ENCODE data around the gene PAWR.

PAWR gene

GRCh38 chr12:79680051-79680450, 10.7 kb downstream of the PAWR start:
- no peak overlapping the region for H3K27ac Mint-ChIP-seq
- no peak for DNase-seq
- no peak overlapping the region for H3K4me3 Mint-ChIP-seq
- H3K36me3 Mint-ChIP-seq (ENCODE audit: insufficient read depth): no peaks in the 10 kb centered on the region
- no peaks in the 10 kb centered on the region for H3K4me1 Mint-ChIP-seq (ENCODE audit: low read depth in 2 of 2)
- peaks cover 19 to 21% of the 10 kb centered on the region in 2 donors for H3K27me3 Mint-ChIP-seq
- no peak for ATAC-seq (replicated peaks)
- no peaks in the 10 kb centered on the region for H3K9me3 Mint-ChIP-seq

GRCh38 chr12:79678306-79678705, 12.5 kb downstream of the PAWR start:
- Mint-ChIP-seq H3K27me3 (peaks cover 19 to 21% of the 10 kb centered on the region in 2 donors), H3K4me1 (ENCODE audit: low read depth in 2 of 2) (no peaks in the 10 kb centered on the region), H3K9me3 (no peaks in the 10 kb centered on the region), H3K36me3 (ENCODE audit: insufficient read depth) (no peaks in the 10 kb centered on the region), H3K27ac (no peak overlapping the region), H3K4me3 (no peak overlapping the region)
- no peak for ATAC-seq (replicated peaks)
- DNase-seq: no peak

GRCh38 chr12:79677672-79678071, 13.1 kb downstream of the PAWR start:
- Mint-ChIP-seq H3K4me3 (no peak overlapping the region), H3K27ac (no peak overlapping the region), H3K4me1 (ENCODE audit: low read depth in 2 of 2) (no peaks in the 10 kb centered on the region), H3K36me3 (ENCODE audit: insufficient read depth) (no peaks in the 10 kb centered on the region), H3K27me3 (peaks cover 19 to 21% of the 10 kb centered on the region in 2 donors), H3K9me3 (no peaks in the 10 kb centered on the region)
- DNase-seq (no peak), ATAC-seq (replicated peaks) (no peak)

GRCh38 chr12:79676579-79676978, 14.2 kb downstream of the PAWR start:
- Mint-ChIP-seq H3K36me3 (ENCODE audit: insufficient read depth) (no peaks in the 10 kb centered on the region), H3K27me3 (peaks cover 12 to 15% of the 10 kb centered on the region in 2 donors), H3K9me3 (peaks cover 0 to 5% of the 10 kb centered on the region in 2 donors), H3K4me1 (ENCODE audit: low read depth in 2 of 2) (no peaks in the 10 kb centered on the region), H3K4me3 (no peak overlapping the region), H3K27ac (no peak overlapping the region)
- ATAC-seq (replicated peaks) (no peak), DNase-seq (no peak)

GRCh38 chr12:79674629-79675028, 16.1 kb downstream of the PAWR start:
- Mint-ChIP-seq H3K9me3 (peaks cover 0 to 5% of the 10 kb centered on the region in 2 donors), H3K27me3 (no peaks in the 10 kb centered on the region), H3K27ac (no peak overlapping the region), H3K4me1 (ENCODE audit: low read depth in 2 of 2) (no peaks in the 10 kb centered on the region), H3K4me3 (no peak overlapping the region), H3K36me3 (ENCODE audit: insufficient read depth) (no peaks in the 10 kb centered on the region)
- ATAC-seq (replicated peaks): no peak
- DNase-seq: no peak

GRCh38 chr12:79673354-79673753, 17.4 kb downstream of the PAWR start:
- no peak overlapping the region for H3K27ac Mint-ChIP-seq
- H3K27me3 Mint-ChIP-seq: no peaks in the 10 kb centered on the region
- H3K36me3 Mint-ChIP-seq (ENCODE audit: insufficient read depth): peaks cover 2% of the 10 kb centered on the region
- DNase-seq (no peak), ATAC-seq (replicated peaks) (no peak)
- H3K4me3 Mint-ChIP-seq: no peak overlapping the region
- peaks cover 0 to 5% of the 10 kb centered on the region in 2 donors for H3K9me3 Mint-ChIP-seq
- H3K4me1 Mint-ChIP-seq (ENCODE audit: low read depth in 2 of 2): no peaks in the 10 kb centered on the region

GRCh38 chr12:79668113-79668512, 22.7 kb downstream of the PAWR start:
- no peak for DNase-seq

GRCh38 chr12:79665212-79665887, 25.4 kb downstream of the PAWR start:
- no peak overlapping the region for H3K4me3 Mint-ChIP-seq

More at GRCh38 chr12:79668113-79668512, 22.7 kb downstream of the PAWR start:
- ATAC-seq (replicated peaks): no peak
- peaks cover 0 to 5% of the 10 kb centered on the region in 2 donors for H3K9me3 Mint-ChIP-seq
- H3K4me3 Mint-ChIP-seq: no peak overlapping the region
- no peak overlapping the region for H3K27ac Mint-ChIP-seq
- no peaks in the 10 kb centered on the region for H3K4me1 Mint-ChIP-seq (ENCODE audit: low read depth in 2 of 2)
- H3K27me3 Mint-ChIP-seq: no peaks in the 10 kb centered on the region
- peaks cover 2% of the 10 kb centered on the region for H3K36me3 Mint-ChIP-seq (ENCODE audit: insufficient read depth)

GRCh38 chr12:79664518-79664917, 26.2 kb downstream of the PAWR start:
- H3K36me3 Mint-ChIP-seq (ENCODE audit: insufficient read depth): peaks cover 2% of the 10 kb centered on the region
- ATAC-seq (replicated peaks) (no peak), DNase-seq (no peak)
- no peak overlapping the region for H3K4me3 Mint-ChIP-seq
- H3K9me3 Mint-ChIP-seq: peaks cover 0 to 2% of the 10 kb centered on the region in 2 donors
- H3K4me1 Mint-ChIP-seq (ENCODE audit: low read depth in 2 of 2): no peaks in the 10 kb centered on the region
- H3K27me3 Mint-ChIP-seq: no peaks in the 10 kb centered on the region
- no peak overlapping the region for H3K27ac Mint-ChIP-seq

More at GRCh38 chr12:79665212-79665887, 25.4 kb downstream of the PAWR start:
- ATAC-seq (replicated peaks) (no peak), DNase-seq (no peak)
- Mint-ChIP-seq H3K4me1 (ENCODE audit: low read depth in 2 of 2) (no peaks in the 10 kb centered on the region), H3K27ac (no peak overlapping the region), H3K9me3 (peaks cover 0 to 2% of the 10 kb centered on the region in 2 donors), H3K27me3 (no peaks in the 10 kb centered on the region), H3K36me3 (ENCODE audit: insufficient read depth) (peaks cover 2% of the 10 kb centered on the region)

GRCh38 chr12:79662046-79662811, 28.5 kb downstream of the PAWR start:
- no peaks in the 10 kb centered on the region for H3K27me3 Mint-ChIP-seq
- H3K9me3 Mint-ChIP-seq: peaks cover 0 to 2% of the 10 kb centered on the region in 2 donors
- no peak for ATAC-seq (replicated peaks)
- no peak overlapping the region for H3K4me3 Mint-ChIP-seq
- H3K27ac Mint-ChIP-seq: no peak overlapping the region
- H3K4me1 Mint-ChIP-seq (ENCODE audit: low read depth in 2 of 2): no peaks in the 10 kb centered on the region
- DNase-seq: no peak
- H3K36me3 Mint-ChIP-seq (ENCODE audit: insufficient read depth): no peaks in the 10 kb centered on the region

- Mint-ChIP-seq H3K27me3 (no peaks in the 10 kb centered on the region), H3K4me3 (no peak overlapping the region), H3K4me1 (ENCODE audit: low read depth in 2 of 2) (no peaks in the 10 kb centered on the region), H3K27ac (no peak overlapping the region), H3K36me3 (ENCODE audit: insufficient read depth) (no peaks in the 10 kb centered on the region), H3K9me3 (peaks cover 0 to 2% of the 10 kb centered on the region in 2 donors)
- ATAC-seq (replicated peaks): no peak
- no peak for DNase-seq
Measured at GRCh38 chr12:79661629-79662028, 29.1 kb downstream of the PAWR start.

- Mint-ChIP-seq H3K4me3 (no peak overlapping the region), H3K9me3 (peaks cover 0 to 2% of the 10 kb centered on the region in 2 donors), H3K27me3 (no peaks in the 10 kb centered on the region), H3K36me3 (ENCODE audit: insufficient read depth) (no peaks in the 10 kb centered on the region), H3K27ac (no peak overlapping the region), H3K4me1 (ENCODE audit: low read depth in 2 of 2) (no peaks in the 10 kb centered on the region)
- no peak for ATAC-seq (replicated peaks)
- DNase-seq: no peak
Measured at GRCh38 chr12:79659961-79660431, 30.8 kb downstream of the PAWR start.

GRCh38 chr12:79658221-79658620, 32.5 kb downstream of the PAWR start:
- H3K4me1 Mint-ChIP-seq (ENCODE audit: low read depth in 2 of 2): no peaks in the 10 kb centered on the region
- DNase-seq (no peak), ATAC-seq (replicated peaks) (no peak)
- H3K9me3 Mint-ChIP-seq: peaks cover 0 to 2% of the 10 kb centered on the region in 2 donors
- H3K27ac Mint-ChIP-seq: no peak overlapping the region
- no peaks in the 10 kb centered on the region for H3K27me3 Mint-ChIP-seq
- H3K4me3 Mint-ChIP-seq: no peak overlapping the region
- no peaks in the 10 kb centered on the region for H3K36me3 Mint-ChIP-seq (ENCODE audit: insufficient read depth)

- H3K4me1 Mint-ChIP-seq (ENCODE audit: low read depth in 2 of 2): no peaks in the 10 kb centered on the region
- peaks cover 0 to 2% of the 10 kb centered on the region in 2 donors for H3K9me3 Mint-ChIP-seq
- no peak overlapping the region for H3K27ac Mint-ChIP-seq
- H3K36me3 Mint-ChIP-seq (ENCODE audit: insufficient read depth): no peaks in the 10 kb centered on the region
- H3K27me3 Mint-ChIP-seq: no peaks in the 10 kb centered on the region
- no peak for DNase-seq
- ATAC-seq (replicated peaks): no peak
- H3K4me3 Mint-ChIP-seq: no peak overlapping the region
Measured at GRCh38 chr12:79657136-79657535, 33.6 kb downstream of the PAWR start.

All from effector memory CD8-positive, alpha-beta T cell (primary cell).